Gastroesophageal sphincter (tissue), 3 donors: ENCODE measurements around the gene PRSS8.

Experiments used
- CTCF ChIP-seq, 4 experiments: fragments of 200-600 bp in 2 of 4; fragments of 450-650 bp in 2 of 4; sonication (generic) in 1 of 4; IDR thresholded peaks; one replicate each; pipeline ENCODE4 v1.5.1; 2017 to 2019; ENCODE audit warnings: antibody characterized with exemption in 4 of 4, mild to moderate bottlenecking in 2 of 4, moderate library complexity in 2 of 4
- EP300 ChIP-seq: sonication (generic); formaldehyde crosslinking; IDR thresholded peaks from one replicate; pipeline ENCODE4 v1.6.1; 2017; ENCODE audit warnings: antibody characterized with exemption, mild to moderate bottlenecking
- POLR2A ChIP-seq, 2 donors: fragments of 450-650 bp; IDR thresholded peaks; one replicate each; pipeline ENCODE4 v1.6.1; 2017; ENCODE audit warnings: antibody characterized with exemption in 2 of 2, mild to moderate bottlenecking in 2 of 2, moderate library complexity in 1 of 2
- POLR2AphosphoS5 ChIP-seq: sonication (generic); formaldehyde crosslinking; IDR thresholded peaks from one replicate; pipeline ENCODE4 v1.6.1; 2017; ENCODE audit warnings: antibody characterized with exemption

DNA sequence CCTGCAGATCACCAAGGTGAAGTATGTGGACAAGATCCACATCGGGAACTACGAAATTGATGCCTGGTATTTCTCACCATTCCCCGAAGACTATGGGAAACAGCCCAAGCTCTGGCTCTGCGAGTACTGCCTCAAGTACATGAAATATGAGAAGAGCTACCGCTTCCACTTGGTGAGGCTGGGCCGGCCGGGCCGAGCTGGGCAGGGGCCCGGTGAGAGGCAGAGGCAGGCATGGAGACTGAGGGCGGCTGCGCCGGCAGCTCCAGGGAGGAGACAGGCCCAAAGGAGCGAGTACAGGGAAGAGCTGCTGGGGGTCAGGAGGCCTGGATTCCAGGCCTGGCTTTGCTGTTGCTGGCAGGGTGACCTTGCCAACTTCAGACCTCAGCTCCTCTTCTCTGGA, 8.3 kb downstream of the PRSS8 start:
- TF ChIP-seq CTCF (IDR thresholded peaks at IDR 0.05) (no peak), EP300 (no peak), POLR2AphosphoS5 (no peak), POLR2A (IDR thresholded peaks at IDR 0.05) (no peak)
